ENCODE measurements around the gene CNTN1.

Gene CNTN1

DNA sequence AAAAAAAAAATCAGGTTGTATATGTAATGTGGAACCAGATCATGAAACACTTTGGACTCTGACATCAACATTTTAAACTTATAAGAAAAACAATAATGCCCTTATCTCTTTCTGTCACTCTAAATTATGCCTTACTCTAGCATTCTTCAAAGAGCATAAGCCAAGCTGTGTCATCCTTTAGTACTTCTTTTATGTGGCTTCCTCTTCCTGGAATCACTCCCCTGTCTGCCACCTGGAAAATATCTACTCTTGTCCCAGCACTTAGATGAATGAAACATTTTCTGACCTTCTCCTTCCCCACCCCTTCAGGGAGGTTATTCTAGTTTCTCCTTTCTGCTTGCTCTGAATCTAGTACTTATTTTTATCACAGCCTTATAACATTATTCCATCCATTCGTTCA, 101.2 kb downstream of the CNTN1 start:
- H3K4me3 ChIP-seq: no peak overlapping the region
- no peaks in the 10 kb centered on the region for H4K20me1 ChIP-seq
- no peak overlapping the region for H3K4me2 ChIP-seq
- TF ChIP-seq Cebpa-rat (IDR thresholded peaks at IDR 0.05): no peak
- H3K9ac ChIP-seq: no peak overlapping the region
- H3K36me3 ChIP-seq: no peaks in the 10 kb centered on the region
- no peaks in the 10 kb centered on the region for H3K9me3 ChIP-seq
- H3K27ac ChIP-seq: no peak overlapping the region
- H3K4me1 ChIP-seq: no peaks in the 10 kb centered on the region
- no peaks in the 10 kb centered on the region for H3K27me3 ChIP-seq

DNA sequence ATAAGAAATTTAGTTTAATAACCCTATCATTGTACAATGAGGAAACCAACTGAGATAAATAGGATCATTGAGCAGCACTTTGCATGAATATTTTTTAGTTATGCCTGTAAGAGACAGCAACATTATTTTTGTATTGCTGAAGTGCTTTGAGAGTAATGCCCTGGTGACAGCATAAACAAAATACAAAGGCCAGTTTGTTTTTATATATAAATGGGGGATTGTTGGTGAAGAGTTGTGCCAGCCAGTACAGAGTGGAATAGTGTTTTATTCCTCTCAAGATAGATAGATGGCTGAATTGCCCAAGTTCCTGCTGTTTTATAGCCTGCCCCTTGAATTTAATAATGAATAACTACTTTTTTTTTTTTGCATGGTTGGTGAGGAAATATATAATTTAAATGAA, 101.8 kb downstream of the CNTN1 start:
- Histone ChIP-seq H3K27ac (no peak overlapping the region), H3K27me3 (no peaks in the 10 kb centered on the region), H3K4me1 (no peaks in the 10 kb centered on the region), H3K9me3 (no peaks in the 10 kb centered on the region), H4K20me1 (no peaks in the 10 kb centered on the region), H3K9ac (no peak overlapping the region), H3K36me3 (no peaks in the 10 kb centered on the region), H3K4me3 (no peak overlapping the region), H3K4me2 (no peak overlapping the region)
- TF ChIP-seq Cebpa-rat (IDR thresholded peaks at IDR 0.05): no peak

DNA sequence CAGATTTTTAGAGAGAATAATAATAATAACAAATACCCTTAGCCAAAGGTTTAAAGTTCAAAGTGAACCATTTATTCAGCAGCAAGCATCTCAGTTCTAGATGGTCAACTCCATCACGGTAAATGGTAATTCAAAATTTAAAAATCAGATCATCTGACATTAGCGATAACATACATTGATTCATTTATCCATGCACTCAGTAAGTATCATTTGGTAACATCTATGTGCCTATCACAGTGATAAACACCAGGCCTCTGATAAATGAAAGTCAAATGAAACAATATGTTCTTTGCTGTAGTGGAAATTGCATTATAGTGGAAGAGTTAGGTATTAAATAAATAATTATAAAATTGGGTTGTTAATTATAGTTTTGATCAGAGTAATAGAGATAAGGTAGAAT, 108.8 kb downstream of the CNTN1 start:
- H3K36me3 ChIP-seq: no peaks in the 10 kb centered on the region

DNA sequence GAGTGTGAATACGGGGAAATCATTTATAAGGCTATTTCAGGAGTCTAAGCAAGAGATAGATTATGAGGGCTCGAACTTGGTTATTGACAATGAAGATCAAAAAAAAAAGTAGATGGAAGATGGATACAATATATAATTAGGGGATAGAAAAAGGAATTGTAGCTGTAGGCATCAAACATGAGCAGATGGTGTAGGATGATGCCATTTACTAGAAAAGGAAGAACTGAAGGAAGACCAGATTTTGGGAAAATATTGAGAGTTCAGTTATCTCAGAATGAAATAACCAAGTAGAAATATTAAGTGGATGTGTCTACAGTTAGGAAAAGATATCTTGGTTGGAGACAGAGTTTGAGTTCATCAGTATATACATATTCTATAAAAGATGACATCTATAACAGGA, 109.6 kb downstream of the CNTN1 start:
- no peaks in the 10 kb centered on the region for H3K36me3 ChIP-seq
- H3K4me2 ChIP-seq: no peak overlapping the region
- H3K4me1 ChIP-seq: no peaks in the 10 kb centered on the region
- no peak overlapping the region for H3K4me3 ChIP-seq
- H4K20me1 ChIP-seq: no peaks in the 10 kb centered on the region
- H3K27ac ChIP-seq: no peak overlapping the region
- no peaks in the 10 kb centered on the region for H3K9me3 ChIP-seq
- TF ChIP-seq Cebpa-rat (IDR thresholded peaks at IDR 0.05): no peak
- H3K9ac ChIP-seq: no peak overlapping the region
- no peaks in the 10 kb centered on the region for H3K27me3 ChIP-seq

More for the DNA sequence above, 108.8 kb downstream of the CNTN1 start:
- Histone ChIP-seq H3K27ac (no peak overlapping the region), H3K4me3 (no peak overlapping the region), H3K27me3 (no peaks in the 10 kb centered on the region), H4K20me1 (no peaks in the 10 kb centered on the region), H3K9me3 (no peaks in the 10 kb centered on the region), H3K4me1 (no peaks in the 10 kb centered on the region), H3K4me2 (no peak overlapping the region), H3K9ac (no peak overlapping the region)
- no peak for TF ChIP-seq Cebpa-rat (IDR thresholded peaks at IDR 0.05)

DNA sequence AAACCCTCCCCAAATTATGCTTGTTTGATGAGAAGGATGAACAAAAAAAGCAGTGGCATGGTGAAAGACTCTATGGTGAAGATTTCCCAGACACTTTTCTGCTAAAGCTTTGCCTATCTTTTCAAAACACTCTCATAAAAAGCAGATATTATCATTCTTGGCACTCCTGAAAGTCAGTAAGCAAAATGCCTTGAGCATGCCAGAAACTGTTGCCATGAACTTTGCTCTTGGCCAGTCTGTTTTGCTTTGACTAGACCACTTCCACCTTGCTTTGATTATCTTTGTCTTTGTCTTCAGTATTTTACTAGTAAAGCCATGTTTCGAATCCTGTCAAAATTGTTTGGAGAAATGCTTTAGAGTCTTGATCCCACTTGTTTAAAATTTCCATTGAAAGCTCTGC, 110.4 kb downstream of the CNTN1 start:
- Histone ChIP-seq H3K4me3 (no peak overlapping the region), H4K20me1 (no peaks in the 10 kb centered on the region), H3K27me3 (no peaks in the 10 kb centered on the region), H3K9me3 (no peaks in the 10 kb centered on the region), H3K27ac (no peak overlapping the region), H3K36me3 (no peaks in the 10 kb centered on the region), H3K9ac (no peak overlapping the region), H3K4me2 (no peak overlapping the region), H3K4me1 (no peaks in the 10 kb centered on the region)
- no peak for TF ChIP-seq Cebpa-rat (IDR thresholded peaks at IDR 0.05)

DNA sequence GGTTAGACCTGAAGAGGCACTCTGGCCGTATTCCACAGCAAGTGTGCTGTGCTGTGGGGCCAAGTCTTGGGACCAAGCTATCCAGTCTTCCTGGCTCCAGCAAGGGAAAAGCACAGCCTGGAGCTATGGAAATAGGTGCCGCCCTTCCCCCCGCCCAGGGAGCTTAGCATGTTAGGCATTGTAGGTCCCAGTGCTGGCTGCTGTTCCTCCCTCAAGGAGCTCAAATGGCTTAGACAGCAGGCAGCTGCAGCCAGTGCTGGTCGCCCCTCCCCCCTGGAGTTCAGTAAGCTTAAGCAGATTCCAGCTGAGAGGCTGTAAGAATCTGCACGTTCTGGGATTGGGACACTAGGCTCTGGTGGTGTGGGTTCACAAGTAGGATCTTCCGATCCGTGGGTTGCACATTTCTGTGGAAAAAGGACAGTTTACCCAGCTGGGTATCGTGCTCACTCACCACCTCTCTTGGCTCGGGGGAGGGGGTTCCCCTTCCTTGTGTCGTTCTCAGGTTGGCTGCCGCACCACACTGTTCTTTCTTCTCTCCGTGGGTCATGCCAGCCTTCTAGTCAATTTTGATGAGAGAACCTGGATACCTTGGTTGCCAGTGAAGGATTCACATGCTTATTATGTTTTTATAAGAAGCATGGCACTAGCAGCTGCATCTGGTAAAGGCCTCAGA, 127.3 kb downstream of the CNTN1 start:
- TF ChIP-seq Cebpa-rat (IDR thresholded peaks at IDR 0.05): no peak
- H3K9me3 ChIP-seq: no peaks in the 10 kb centered on the region

DNA sequence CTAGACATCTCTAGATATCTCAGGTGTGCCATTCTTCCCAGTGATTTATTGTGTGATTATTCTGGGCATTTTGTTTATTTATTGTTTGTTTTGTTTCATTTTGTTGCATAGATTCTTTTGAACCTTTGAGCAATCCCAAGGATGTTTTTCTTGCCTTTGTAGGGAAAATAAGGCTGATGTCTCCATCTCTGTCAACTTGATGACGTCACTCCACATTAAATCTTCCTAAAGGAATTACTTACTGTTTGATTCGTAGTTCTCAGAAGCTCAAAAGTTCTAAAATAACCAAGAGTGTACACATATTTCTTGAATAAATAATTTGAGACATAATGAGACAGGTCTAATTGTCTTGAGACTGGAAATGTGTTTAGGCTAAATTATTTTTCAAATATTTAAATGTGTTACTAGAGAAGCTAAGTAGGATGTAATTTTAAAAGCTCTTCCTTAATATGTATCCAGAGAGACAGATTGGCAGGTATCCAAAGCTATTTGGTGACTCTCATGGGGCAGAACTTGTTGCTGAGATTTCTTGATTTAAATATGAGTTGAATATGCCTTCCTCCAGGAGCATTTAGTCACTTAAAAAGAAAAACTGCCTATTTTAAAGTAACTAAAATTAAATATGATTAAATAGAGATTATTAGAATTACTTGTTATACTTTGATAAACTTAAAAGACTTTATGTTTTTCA, 128.7 kb downstream of the CNTN1 start:
- H4K20me1 ChIP-seq: no peaks in the 10 kb centered on the region
- no peak overlapping the region for H3K4me2 ChIP-seq
- no peaks in the 10 kb centered on the region for H3K36me3 ChIP-seq
- no peak overlapping the region for H3K9ac ChIP-seq
- H3K27ac ChIP-seq: no peak overlapping the region
- H3K4me1 ChIP-seq: no peaks in the 10 kb centered on the region
- H3K4me3 ChIP-seq: no peak overlapping the region
- H3K27me3 ChIP-seq: no peaks in the 10 kb centered on the region
- H3K9me3 ChIP-seq: no peaks in the 10 kb centered on the region
- no peak for TF ChIP-seq Cebpa-rat (IDR thresholded peaks at IDR 0.05)

More for the DNA sequence above, 127.3 kb downstream of the CNTN1 start:
- Histone ChIP-seq H3K36me3 (no peaks in the 10 kb centered on the region), H3K9ac (no peak overlapping the region), H3K27me3 (no peaks in the 10 kb centered on the region), H3K4me1 (no peaks in the 10 kb centered on the region), H3K27ac (no peak overlapping the region), H4K20me1 (no peaks in the 10 kb centered on the region), H3K4me3 (no peak overlapping the region), H3K4me2 (no peak overlapping the region)

DNA sequence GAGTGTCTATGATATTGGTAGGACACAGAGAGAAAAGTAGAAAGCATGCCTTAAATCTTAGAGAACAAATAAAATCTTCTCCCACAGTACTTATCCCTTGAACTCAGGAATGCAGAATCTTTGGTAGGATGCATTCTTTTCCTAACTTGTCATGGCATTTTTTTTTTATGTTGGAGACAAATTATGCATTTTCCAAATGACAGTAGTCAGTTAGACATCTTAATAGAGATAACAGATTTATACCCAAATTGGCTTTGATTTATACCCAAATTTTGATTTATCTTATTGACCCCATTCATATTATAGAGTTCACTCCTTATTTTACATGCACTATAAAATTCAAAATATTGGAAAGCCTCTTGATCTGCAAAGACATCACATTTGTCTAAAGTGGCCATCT, 132.9 kb downstream of the CNTN1 start:
- Histone ChIP-seq H3K4me2 (no peak overlapping the region), H3K9ac (no peak overlapping the region), H3K27me3 (no peaks in the 10 kb centered on the region), H3K27ac (no peak overlapping the region), H3K4me3 (no peak overlapping the region), H3K36me3 (no peaks in the 10 kb centered on the region), H3K9me3 (no peaks in the 10 kb centered on the region), H4K20me1 (no peaks in the 10 kb centered on the region), H3K4me1 (no peaks in the 10 kb centered on the region)
- no peak for TF ChIP-seq Cebpa-rat (IDR thresholded peaks at IDR 0.05)

DNA sequence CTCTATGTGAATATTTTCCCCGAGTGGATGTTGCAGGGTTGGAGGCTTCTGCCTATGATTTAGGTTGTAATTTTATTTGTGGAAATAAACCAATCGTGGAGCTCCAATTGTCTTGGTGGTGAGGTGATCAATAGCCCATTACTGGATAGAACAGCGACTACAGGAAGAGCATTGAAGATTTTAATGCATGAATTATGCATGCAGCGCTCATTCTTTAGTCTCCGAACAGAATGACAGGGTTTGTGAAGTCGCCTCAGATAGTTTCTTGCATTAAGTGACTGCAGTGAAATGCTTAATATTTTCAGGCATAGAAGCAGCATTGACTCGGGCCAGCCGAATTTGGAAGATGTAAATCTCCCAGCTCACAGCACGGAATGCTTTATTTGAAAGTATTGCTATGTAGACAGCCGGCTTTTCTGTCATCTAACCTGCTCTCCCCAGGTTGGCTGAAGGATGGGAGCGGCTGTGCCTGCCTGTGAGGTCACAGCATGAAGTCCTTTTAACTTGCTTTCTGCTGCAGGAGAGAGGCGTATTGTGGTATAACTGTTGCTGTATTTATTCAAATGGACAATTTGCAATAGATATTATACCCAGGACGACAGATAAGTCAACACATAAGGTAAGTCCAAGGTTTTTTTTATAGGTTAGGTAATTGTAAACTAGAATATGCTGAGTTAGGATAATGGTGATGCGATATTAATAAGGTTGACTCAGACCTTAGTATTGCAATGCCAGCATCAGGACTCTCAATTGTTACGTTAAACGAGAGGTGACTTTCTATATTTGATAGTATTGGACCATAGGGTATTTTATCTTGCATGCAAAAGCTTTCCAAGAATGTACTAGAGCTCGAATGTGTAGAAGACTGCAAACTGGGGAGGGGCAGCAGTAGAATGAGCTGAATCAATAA, 135.7 kb downstream of the CNTN1 start:
- Histone ChIP-seq H3K27me3 (no peaks in the 10 kb centered on the region), H3K4me3 (no peak overlapping the region), H3K27ac (no peak overlapping the region), H3K36me3 (no peaks in the 10 kb centered on the region), H3K9ac (no peak overlapping the region), H3K4me2 (no peak overlapping the region), H3K4me1 (no peaks in the 10 kb centered on the region), H3K9me3 (no peaks in the 10 kb centered on the region), H4K20me1 (no peaks in the 10 kb centered on the region)
- TF ChIP-seq Cebpa-rat (IDR thresholded peaks at IDR 0.05): no peak

DNA sequence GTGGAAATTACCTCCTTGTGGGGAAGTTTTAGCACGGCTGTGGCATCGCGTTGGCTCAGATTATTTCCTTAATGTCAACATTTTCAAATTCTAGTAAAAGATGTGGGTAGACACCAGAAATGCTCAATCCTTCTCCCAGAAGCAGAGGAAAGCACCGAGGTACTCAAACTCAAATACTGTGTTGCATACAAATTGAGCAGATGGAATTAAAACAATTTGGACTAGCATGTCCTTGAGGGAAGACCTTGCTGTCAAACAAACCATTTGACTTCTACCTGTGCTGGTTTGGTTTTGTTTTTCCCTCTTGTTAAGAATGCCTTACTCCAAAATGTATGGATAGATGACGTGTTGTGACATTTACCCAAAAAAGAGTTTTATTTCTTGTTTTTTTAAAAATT, 136.4 kb downstream of the CNTN1 start:
- Histone ChIP-seq H3K4me3 (no peak overlapping the region), H4K20me1 (no peaks in the 10 kb centered on the region), H3K9me3 (no peaks in the 10 kb centered on the region), H3K9ac (no peak overlapping the region), H3K27ac (no peak overlapping the region), H3K4me1 (no peaks in the 10 kb centered on the region), H3K27me3 (no peaks in the 10 kb centered on the region), H3K36me3 (no peaks in the 10 kb centered on the region), H3K4me2 (no peak overlapping the region)
- no peak for TF ChIP-seq Cebpa-rat (IDR thresholded peaks at IDR 0.05)
